Keratinocyte (primary cell): ENCODE data around the gene ARHGAP28.

Experiments used
- EZH2 ChIP-seq: IDR thresholded peaks from one replicate; pipeline ENCODE4 v1.6.1; 2012; ENCODE audit warnings: inconsistent platforms, mild to moderate bottlenecking, low read length, moderate library complexity
- TF ChIP-seq, protein P1 (sequence below), 3 experiments: IDR thresholded peaks in 1 of 3; conservative IDR thresholded peaks in 1 of 3; optimal IDR thresholded peaks in 1 of 3; 2 replicates in 2 of 3; 3 replicates in 1 of 3; pipeline versions ENCODE3 to v1.5.1; 2011; ENCODE audit warnings: low read length in 3 of 3, mild to moderate bottlenecking in 3 of 3, moderate library complexity in 2 of 3, control low read depth in 1 of 3, inconsistent platforms in 1 of 3; ENCODE audit not compliant: insufficient read depth in 2 of 3; ENCODE audit errors: extremely low read depth in 1 of 3

DNA sequence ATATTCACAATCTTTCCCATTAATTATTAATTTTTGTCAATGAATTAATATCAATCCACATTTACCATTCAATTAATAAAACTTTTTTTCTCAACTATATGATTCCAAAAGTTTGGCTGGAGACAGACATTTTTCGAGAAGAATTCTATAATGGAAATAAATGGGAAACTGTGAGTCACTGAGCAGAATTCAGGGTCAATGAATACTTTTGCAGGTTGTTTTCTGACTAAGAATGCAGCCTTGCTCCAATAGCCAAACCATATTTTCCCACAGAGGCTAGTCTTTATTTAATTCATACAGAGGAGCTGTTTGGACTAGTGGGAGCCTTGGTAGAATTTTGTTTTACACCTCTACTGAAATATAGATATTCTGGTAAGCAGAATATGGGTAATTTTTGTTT, 82.3 kb downstream of the ARHGAP28 start:
- TF ChIP-seq, protein P1, sequence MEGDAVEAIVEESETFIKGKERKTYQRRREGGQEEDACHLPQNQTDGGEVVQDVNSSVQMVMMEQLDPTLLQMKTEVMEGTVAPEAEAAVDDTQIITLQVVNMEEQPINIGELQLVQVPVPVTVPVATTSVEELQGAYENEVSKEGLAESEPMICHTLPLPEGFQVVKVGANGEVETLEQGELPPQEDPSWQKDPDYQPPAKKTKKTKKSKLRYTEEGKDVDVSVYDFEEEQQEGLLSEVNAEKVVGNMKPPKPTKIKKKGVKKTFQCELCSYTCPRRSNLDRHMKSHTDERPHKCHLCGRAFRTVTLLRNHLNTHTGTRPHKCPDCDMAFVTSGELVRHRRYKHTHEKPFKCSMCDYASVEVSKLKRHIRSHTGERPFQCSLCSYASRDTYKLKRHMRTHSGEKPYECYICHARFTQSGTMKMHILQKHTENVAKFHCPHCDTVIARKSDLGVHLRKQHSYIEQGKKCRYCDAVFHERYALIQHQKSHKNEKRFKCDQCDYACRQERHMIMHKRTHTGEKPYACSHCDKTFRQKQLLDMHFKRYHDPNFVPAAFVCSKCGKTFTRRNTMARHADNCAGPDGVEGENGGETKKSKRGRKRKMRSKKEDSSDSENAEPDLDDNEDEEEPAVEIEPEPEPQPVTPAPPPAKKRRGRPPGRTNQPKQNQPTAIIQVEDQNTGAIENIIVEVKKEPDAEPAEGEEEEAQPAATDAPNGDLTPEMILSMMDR (optimal IDR thresholded peaks at IDR 0.05 in 1 of 3, IDR thresholded peaks at IDR 0.05 in 1 of 3, conservative IDR thresholded peaks at IDR 0.05 in 1 of 3; ENCODE audit: extremely low read depth in 1 of 3, insufficient read depth in 2 of 3, low read length in 3 of 3) = no peak
- TF ChIP-seq EZH2 = no peak
